AG09319 (cell line): Measurements from ENCODE around the gene SCYGR1.
"Not testable (repeated sequence)": the region's sequence is repeated elsewhere in the genome, so short reads cannot be mapped to it uniquely, and the experiment has no call there.

Experiments
- DNase-seq: peaks from one replicate; pipeline ENCODE4 v3.0.0-alpha.2; 2010; ENCODE audit warnings: low read depth; ENCODE audit errors: extremely low read depth
- TF ChIP-seq, protein P1 (sequence below): IDR thresholded peaks from 2 replicates; pipeline ENCODE4 v1.5.1; 2011; ENCODE audit warnings: low read depth, mild to moderate bottlenecking, inconsistent platforms, low read length, moderate library complexity

The SCYGR1 gene

DNA sequence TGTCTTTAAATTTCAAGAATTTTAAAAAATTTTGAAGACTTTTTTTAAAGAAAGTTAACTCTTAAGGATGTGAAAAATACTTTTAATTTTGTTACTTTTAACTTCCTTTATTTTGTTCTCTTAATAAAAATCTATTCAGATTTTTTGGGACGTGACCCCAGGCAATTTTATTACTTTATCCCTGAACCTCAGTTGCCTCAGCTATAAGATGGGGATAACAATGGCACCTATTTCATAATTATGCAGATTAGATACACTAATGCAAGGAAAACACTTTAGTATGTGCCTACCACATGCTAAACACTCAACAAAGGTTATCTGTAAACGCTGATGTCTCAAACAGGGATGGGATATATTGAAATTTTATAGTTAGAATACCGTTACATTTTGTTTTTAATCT is 1.5 kb upstream of the SCYGR1 start:
- TF ChIP-seq, protein P1, sequence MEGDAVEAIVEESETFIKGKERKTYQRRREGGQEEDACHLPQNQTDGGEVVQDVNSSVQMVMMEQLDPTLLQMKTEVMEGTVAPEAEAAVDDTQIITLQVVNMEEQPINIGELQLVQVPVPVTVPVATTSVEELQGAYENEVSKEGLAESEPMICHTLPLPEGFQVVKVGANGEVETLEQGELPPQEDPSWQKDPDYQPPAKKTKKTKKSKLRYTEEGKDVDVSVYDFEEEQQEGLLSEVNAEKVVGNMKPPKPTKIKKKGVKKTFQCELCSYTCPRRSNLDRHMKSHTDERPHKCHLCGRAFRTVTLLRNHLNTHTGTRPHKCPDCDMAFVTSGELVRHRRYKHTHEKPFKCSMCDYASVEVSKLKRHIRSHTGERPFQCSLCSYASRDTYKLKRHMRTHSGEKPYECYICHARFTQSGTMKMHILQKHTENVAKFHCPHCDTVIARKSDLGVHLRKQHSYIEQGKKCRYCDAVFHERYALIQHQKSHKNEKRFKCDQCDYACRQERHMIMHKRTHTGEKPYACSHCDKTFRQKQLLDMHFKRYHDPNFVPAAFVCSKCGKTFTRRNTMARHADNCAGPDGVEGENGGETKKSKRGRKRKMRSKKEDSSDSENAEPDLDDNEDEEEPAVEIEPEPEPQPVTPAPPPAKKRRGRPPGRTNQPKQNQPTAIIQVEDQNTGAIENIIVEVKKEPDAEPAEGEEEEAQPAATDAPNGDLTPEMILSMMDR: no peak
- no peak for DNase-seq

DNA sequence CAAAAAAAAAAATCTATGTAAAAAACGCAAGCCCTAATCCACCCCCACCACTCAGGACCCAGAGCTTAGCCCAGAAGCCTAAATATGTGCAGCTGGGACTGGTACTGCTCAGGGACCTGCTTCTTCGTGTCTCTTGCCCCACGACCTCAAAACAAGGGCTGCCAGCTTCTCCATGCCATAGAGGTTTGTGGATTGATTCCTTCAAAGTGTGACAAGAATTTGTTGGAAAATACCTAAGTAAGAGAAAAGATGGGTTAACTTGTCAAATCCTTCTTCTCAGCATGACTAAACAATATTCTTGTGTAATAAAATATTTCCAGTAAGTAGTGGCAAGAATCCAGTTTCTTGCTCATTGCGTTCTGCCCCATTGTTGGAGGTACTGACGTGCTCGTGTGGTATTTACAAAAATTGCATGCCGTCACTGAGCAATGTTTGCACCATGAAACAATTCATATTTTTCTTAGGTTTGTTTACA is 825 bp upstream of the SCYGR1 start:
- DNase-seq: peak; percentile 89
- TF ChIP-seq, protein P1: no peak

GRCh38 chr2:227386630-227387029 is 1.1 kb downstream of the SCYGR1 start:
- TF ChIP-seq, protein P1: no peak
- DNase-seq: no peak

DNA sequence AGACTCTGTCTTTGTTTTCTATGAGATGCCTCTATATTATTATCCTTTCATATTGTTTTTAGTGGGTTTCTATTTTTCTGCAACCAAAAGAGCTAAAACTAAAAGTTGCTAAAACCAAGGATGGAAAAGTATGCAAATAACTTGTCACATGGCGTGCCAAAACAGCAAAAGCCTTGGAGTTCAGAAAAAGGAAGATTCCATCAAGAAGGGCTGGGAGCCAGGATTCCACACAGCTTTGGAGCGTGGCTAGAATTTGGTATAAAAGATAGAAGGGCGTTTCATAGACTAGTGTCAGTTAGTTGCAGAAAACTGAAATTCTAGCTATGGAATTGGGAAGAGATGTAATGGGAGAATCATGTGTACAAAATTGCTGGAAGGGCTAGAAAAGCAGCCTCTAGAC is 4.1 kb downstream of the SCYGR1 start:
- DNase-seq: no peak
- TF ChIP-seq, protein P1: no peak

- DNase-seq: not testable (repeated sequence)
Observed at GRCh38 chr2:227382241-227382835, 5.4 kb downstream of the SCYGR1 start.

DNA sequence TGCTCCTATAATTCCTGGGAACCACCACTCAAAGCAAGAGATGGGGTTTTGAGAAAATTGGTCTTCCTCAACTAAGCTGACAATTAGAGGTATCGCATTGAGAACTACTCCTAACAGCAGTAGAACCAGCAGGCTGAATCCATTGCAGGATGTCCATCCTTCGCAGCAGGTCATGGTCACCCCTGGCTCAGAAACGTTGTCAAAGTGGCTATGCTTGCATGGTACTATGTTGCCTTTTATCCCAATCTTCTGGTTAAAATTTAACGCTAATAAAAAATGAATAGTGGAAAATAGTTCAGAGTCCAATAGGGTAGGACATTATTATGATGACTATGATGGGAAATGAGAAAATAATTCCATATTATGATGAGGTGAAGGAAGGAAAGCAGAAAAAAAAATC is 8.7 kb downstream of the SCYGR1 start, which contains the start of gene TM4SF20:
Gene TM4SF20, minus strand, starts transcription at position 212 of the 400 bp plus-strand sequence. Its CDS starts 38 bp downstream, at position 174.
- TF ChIP-seq, protein P1: no peak
- no peak for DNase-seq

GRCh38 chr2:227378371-227378782 is 9.4 kb downstream of the SCYGR1 start:
- TF ChIP-seq, protein P1: no peak
- no peak for DNase-seq
